UCSD-AML1 (cell line): ENCODE data around the gene HOXB1.

Source experiments
- DNase-seq: peaks from one replicate; lab custom pipeline; 2025; ENCODE audit not compliant: unreplicated experiment; lab: John Stamatoyannopoulos, UW

The HOXB1 gene

GRCh38 chr17:48555258-48556228, 24.7 kb upstream of the HOXB1 start:
- no peak for DNase-seq

- no peak for DNase-seq
These were observed 23.8 kb upstream of the HOXB1 start for GRCh38 chr17:48554412-48555257.

- no peak for DNase-seq
These were observed 23.0 kb upstream of the HOXB1 start for GRCh38 chr17:48553826-48554225.

- no peak for DNase-seq
These were observed 22.4 kb upstream of the HOXB1 start for GRCh38 chr17:48553190-48553547.

- no peak for DNase-seq
These were observed 21.8 kb upstream of the HOXB1 start for GRCh38 chr17:48552466-48553189.

- DNase-seq, result no peak
These were observed 21.0 kb upstream of the HOXB1 start for GRCh38 chr17:48551596-48552465.

- no peak for DNase-seq
These were observed 20.4 kb upstream of the HOXB1 start for GRCh38 chr17:48551214-48551555.

- no peak for DNase-seq
These were observed 19.8 kb upstream of the HOXB1 start for GRCh38 chr17:48550502-48551213.

- no peak for DNase-seq
These were observed 19.2 kb upstream of the HOXB1 start for GRCh38 chr17:48549914-48550501.

GRCh38 chr17:48549281-48549630, 18.4 kb upstream of the HOXB1 start:
- no peak for DNase-seq

GRCh38 chr17:48548523-48549280, 17.9 kb upstream of the HOXB1 start:
- no peak for DNase-seq

- DNase-seq, result no peak
These were observed 17.2 kb upstream of the HOXB1 start for GRCh38 chr17:48547808-48548522.

- DNase-seq, result peak; percentile 46
These were observed 16.4 kb upstream of the HOXB1 start for GRCh38 chr17:48546924-48547807.

- no peak for DNase-seq
These were observed 15.5 kb upstream of the HOXB1 start for GRCh38 chr17:48546137-48546923.

GRCh38 chr17:48545539-48545938, 14.7 kb upstream of the HOXB1 start:
- no peak for DNase-seq

GRCh38 chr17:48545022-48545375, 14.2 kb upstream of the HOXB1 start, which contains the start of gene HOXB2:
Gene HOXB2, minus strand, starts transcription at chr17:48545109. Its CDS starts 198 bp downstream, at chr17:48544911.
- peak; percentile 39 for DNase-seq
